ENCODE data around the gene LTN1. TPM values are rescaled to one million over a fixed set of nuclear protein-coding genes. Genes with fewer than 3 reads are reported as not detected.

The LTN1 gene
- total RNA-seq, 2 donors from 2014 or later, result 32.5 to 43.1 TPM

GRCh38 chr21:28900481-28900880 is 92.2 kb downstream of the LTN1 start:
- H3K36me3 Mint-ChIP-seq, result no peaks in the 10 kb centered on the region
- peaks cover 13 to 26% of the 10 kb centered on the region in 2 donors for H3K27me3 Mint-ChIP-seq
- no peaks in the 10 kb centered on the region for H3K4me1 Mint-ChIP-seq (ENCODE audit: low read depth in 2 of 2)
- no peak for DNase-seq (ENCODE audit: low spot score)
- no peak overlapping the region for H3K4me3 Mint-ChIP-seq
- H3K9me3 Mint-ChIP-seq, result no peaks in the 10 kb centered on the region
- ATAC-seq, result no peak
- H3K27ac Mint-ChIP-seq, result no peak overlapping the region

- DNase-seq (ENCODE audit: low spot score), result no peak
- no peaks in the 10 kb centered on the region for H3K4me1 Mint-ChIP-seq (ENCODE audit: low read depth in 2 of 2)
- H3K4me3 Mint-ChIP-seq, result no peak overlapping the region
- no peaks in the 10 kb centered on the region for H3K36me3 Mint-ChIP-seq
- ATAC-seq, result no peak
- no peaks in the 10 kb centered on the region for H3K9me3 Mint-ChIP-seq
- H3K27ac Mint-ChIP-seq, result no peak overlapping the region
- H3K27me3 Mint-ChIP-seq, result peaks cover 13 to 26% of the 10 kb centered on the region in 2 donors
These were observed 92.9 kb downstream of the LTN1 start for GRCh38 chr21:28899744-28900143.

GRCh38 chr21:28899220-28899619 is 93.5 kb downstream of the LTN1 start:
- Mint-ChIP-seq H3K27me3 (peaks cover 13 to 26% of the 10 kb centered on the region in 2 donors), H3K36me3 (no peaks in the 10 kb centered on the region), H3K4me1 (ENCODE audit: low read depth in 2 of 2) (no peaks in the 10 kb centered on the region), H3K4me3 (no peak overlapping the region), H3K9me3 (no peaks in the 10 kb centered on the region), H3K27ac (no peak overlapping the region)
- DNase-seq (ENCODE audit: low spot score) (no peak), ATAC-seq (no peak)

- DNase-seq (ENCODE audit: low spot score) (no peak), ATAC-seq (no peak)
- no peaks in the 10 kb centered on the region for H3K36me3 Mint-ChIP-seq
- H3K27me3 Mint-ChIP-seq, result peaks cover 16 to 46% of the 10 kb centered on the region in 2 donors
- H3K9me3 Mint-ChIP-seq, result no peaks in the 10 kb centered on the region
- no peak overlapping the region for H3K4me3 Mint-ChIP-seq
- no peaks in the 10 kb centered on the region for H3K4me1 Mint-ChIP-seq (ENCODE audit: low read depth in 2 of 2)
- no peak overlapping the region for H3K27ac Mint-ChIP-seq
These were observed 99.0 kb downstream of the LTN1 start for GRCh38 chr21:28893687-28894086.

GRCh38 chr21:28892199-28893111 is 100.2 kb downstream of the LTN1 start:
- no peaks in the 10 kb centered on the region for H3K9me3 Mint-ChIP-seq
- H3K4me3 Mint-ChIP-seq, result no peak overlapping the region
- no peak for ATAC-seq
- H3K4me1 Mint-ChIP-seq (ENCODE audit: low read depth in 2 of 2), result no peaks in the 10 kb centered on the region
- H3K27ac Mint-ChIP-seq, result no peak overlapping the region
- H3K27me3 Mint-ChIP-seq, result peaks cover 22 to 42% of the 10 kb centered on the region in 2 donors
- DNase-seq (ENCODE audit: low spot score), result no peak
- no peaks in the 10 kb centered on the region for H3K36me3 Mint-ChIP-seq

GRCh38 chr21:28885853-28886177 is 106.9 kb downstream of the LTN1 start:
- DNase-seq (ENCODE audit: low spot score) (no peak), ATAC-seq (no peak)
- peak overlapping the region; percentile 98 to 99 for H3K27ac Mint-ChIP-seq
- H3K9me3 Mint-ChIP-seq, result no peaks in the 10 kb centered on the region
- peaks cover 4% of the 10 kb centered on the region for H3K36me3 Mint-ChIP-seq
- peaks cover 16 to 24% of the 10 kb centered on the region in 2 donors for H3K27me3 Mint-ChIP-seq
- peaks cover 16 to 23% of the 10 kb centered on the region in 2 donors for H3K4me1 Mint-ChIP-seq (ENCODE audit: low read depth in 2 of 2)
- H3K4me3 Mint-ChIP-seq, result peak overlapping the region; percentile 85

- H3K27me3 Mint-ChIP-seq, result peaks cover 13 to 18% of the 10 kb centered on the region in 2 donors
- peaks cover 16 to 23% of the 10 kb centered on the region in 2 donors for H3K4me1 Mint-ChIP-seq (ENCODE audit: low read depth in 2 of 2)
- no peaks in the 10 kb centered on the region for H3K9me3 Mint-ChIP-seq
- DNase-seq (ENCODE audit: low spot score), result peak; percentile 97
- peak; percentile 97 to 99 for ATAC-seq
- H3K4me3 Mint-ChIP-seq, result peak overlapping the region; percentile 85
- peak overlapping the region; percentile 98 to 99 for H3K27ac Mint-ChIP-seq
- peaks cover 4% of the 10 kb centered on the region for H3K36me3 Mint-ChIP-seq
These were observed 107.5 kb downstream of the LTN1 start for GRCh38 chr21:28884976-28885852.

- H3K27ac Mint-ChIP-seq, result peak overlapping the region; percentile 98 to 99
- DNase-seq (ENCODE audit: low spot score) (no peak), ATAC-seq (no peak)
- H3K4me1 Mint-ChIP-seq (ENCODE audit: low read depth in 2 of 2), result peaks cover 16 to 23% of the 10 kb centered on the region in 2 donors
- peaks cover 10 to 11% of the 10 kb centered on the region in 2 donors for H3K27me3 Mint-ChIP-seq
- peaks cover 4% of the 10 kb centered on the region for H3K36me3 Mint-ChIP-seq
- peak overlapping the region; percentile 85 for H3K4me3 Mint-ChIP-seq
- H3K9me3 Mint-ChIP-seq, result no peaks in the 10 kb centered on the region
These were observed 108.2 kb downstream of the LTN1 start for GRCh38 chr21:28884481-28884880.

GRCh38 chr21:28883931-28884330 is 108.7 kb downstream of the LTN1 start:
- Mint-ChIP-seq H3K4me1 (ENCODE audit: low read depth in 2 of 2) (peaks cover 16 to 23% of the 10 kb centered on the region in 2 donors), H3K27ac (peak overlapping the region; percentile 98 to 99), H3K36me3 (peaks cover 4% of the 10 kb centered on the region), H3K4me3 (peak overlapping the region; percentile 85), H3K9me3 (no peaks in the 10 kb centered on the region), H3K27me3 (peaks cover 5 to 9% of the 10 kb centered on the region in 2 donors)
- DNase-seq (ENCODE audit: low spot score) (no peak), ATAC-seq (no peak)

- no peak overlapping the region for H3K27ac Mint-ChIP-seq
- H3K27me3 Mint-ChIP-seq, result no peaks in the 10 kb centered on the region
- no peaks in the 10 kb centered on the region for H3K9me3 Mint-ChIP-seq
- peaks cover 4% of the 10 kb centered on the region for H3K36me3 Mint-ChIP-seq
- DNase-seq (ENCODE audit: low spot score) (no peak), ATAC-seq (no peak)
- H3K4me1 Mint-ChIP-seq (ENCODE audit: low read depth in 2 of 2), result peaks cover 16 to 23% of the 10 kb centered on the region in 2 donors
- no peak overlapping the region for H3K4me3 Mint-ChIP-seq
These were observed 110.3 kb downstream of the LTN1 start for GRCh38 chr21:28882345-28882744.

Other genes starting within 250 kb of the LTN1 start
- gene RWDD2B, start 26.5 kb upstream of the LTN1 start, total RNA-seq, result 10 to 100 TPM in 1 of 2 donors, 1 to 10 TPM in 1; 7.5 to 11.0 TPM
- 10 to 100 TPM; 44.5 to 57.5 TPM for gene USP16, start 31.8 kb upstream of the LTN1 start, total RNA-seq
- 100 to 1,000 TPM; 269 to 354 TPM for gene CCT8, start 80.8 kb upstream of the LTN1 start, total RNA-seq
- gene MAP3K7CL, start 137.8 kb upstream of the LTN1 start, total RNA-seq, result 1 to 10 TPM; 2.4 to 6.1 TPM

Data from natural killer cell treated with Interleukin-12 subunit alpha and Interleukin-12 subunit beta and Interleukin-15 and Interleukin-18, amount 100 ng/mL, for 72 hours (primary cell).